Heart right ventricle (tissue), 16 donors: ENCODE results near the gene PDE4D. TPM values are rescaled to one million over a fixed set of nuclear protein-coding genes. Genes with fewer than 3 reads are reported as not detected.

ENCODE experiments used
- ATAC-seq, 8 donors: fragments of 200-7000 bp; cut with Tn5 transposase; one replicate each; pipeline ENCODE4 v1.9.1; 2020; ENCODE audit warnings: mild to moderate bottlenecking in 8 of 8, moderate library complexity in 8 of 8, moderate number of reproducible peaks in 1 of 8
- DNase-seq, 2 donors: peaks; one replicate each; pipeline ENCODE4 v3.0.0-alpha.2; 2020
- H3K27ac ChIP-seq, 10 donors: fragments of 200-600 bp; sonication (generic) in 2 of 10; one replicate each; pipeline versions ENCODE4 v1.5.0 to v1.8.0; 2020 to 2022; ENCODE audit warnings: mild to moderate bottlenecking in 3 of 10
- H3K27me3 ChIP-seq, 7 donors: fragments of 200-600 bp; one replicate each; pipeline ENCODE4 v1.8.0; 2021 to 2022; ENCODE audit warnings: mild to moderate bottlenecking in 2 of 7
- H3K36me3 ChIP-seq, 9 donors: fragments of 200-600 bp; sonication (generic) in 1 of 9; one replicate each; pipeline versions ENCODE4 v1.5.0 to v1.8.0; 2020 to 2022; ENCODE audit warnings: mild to moderate bottlenecking in 2 of 9
- H3K4me1 ChIP-seq, 9 donors: fragments of 200-600 bp; sonication (generic) in 1 of 9; one replicate each; pipeline versions ENCODE4 v1.5.0 to v1.8.0; 2020 to 2022; ENCODE audit warnings: mild to moderate bottlenecking in 4 of 9
- H3K4me3 ChIP-seq, 10 donors: fragments of 200-600 bp; sonication (generic) in 2 of 10; one replicate each; pipeline versions ENCODE4 v1.5.0 to v1.8.0; 2020 to 2022; ENCODE audit warnings: mild to moderate bottlenecking in 7 of 10, moderate library complexity in 2 of 10
- H3K9me3 ChIP-seq, 11 donors: fragments of 200-600 bp in 10 of 11; sonication (generic) in 2 of 11; one replicate each; pipeline versions ENCODE4 v1.5.0 to v1.8.0; 2013 to 2022; ENCODE audit warnings: mild to moderate bottlenecking in 2 of 11, control low read depth in 1 of 11, moderate library complexity in 1 of 11
- WGBS, 2 donors: extraction: QIAGEN DNeasy Blood & Tissue Kit; methylation state at CpG; one replicate each; pipeline ENCODE4 v1.1.7; 2013; ENCODE audit warnings: inconsistent platforms in 1 of 2; 5-methylcytosine and 5-hydroxymethylcytosine counted together
- intact Hi-C, 10 donors: fragments of 100-400 bp; cut with DNase I; formaldehyde crosslinking; loops; one replicate each; pipeline versions ENCODE4 v1.11.1 to v1.14.2; 2022
- polyA plus RNA-seq, 2 donors: library from polyadenylated mRNA; stranded (reverse); fragments of 200-250 nt; gene quantifications; one replicate each; pipeline ENCODE4 v1.2.3, GENCODE V29; 2013
- total RNA-seq, 10 donors: library from RNA; stranded (reverse); fragmentation: NEBNext Ultra II Directional in 3 of 10; extraction: Animal tissue kit (Norgen Biotek cat#: 25700) in 3 of 10; gene quantifications; one replicate each; pipeline versions ENCODE4 v1.2.1 to v1.2.4, GENCODE V29; 2021 to 2023
- TF ChIP-seq, protein P1 (sequence below), 9 donors: fragments of 200-600 bp; sonication (generic) in 2 of 9; IDR thresholded peaks; one replicate each; pipeline versions ENCODE4 v1.5.0 to v1.8.0; 2021 to 2022; ENCODE audit warnings: antibody characterized with exemption in 9 of 9, mild to moderate bottlenecking in 5 of 9, moderate library complexity in 1 of 9
- donor health status: Arrhythmogenic right ventricular cardiomyopathy.
- donor health status: ischemic (EF 13 %, LVEDD 7.1; RV severe dilation, severe dysfunction).
- donor health status: healthy with polysubstance abuse.
- donor health status: DM: no; HTN: yes; CAD: no.
- donor health status: DM: no; HTN: no; CAD: no.
- donor health status: ischemic (EF 25% LVEDD 6.9; RV normal size, moderate dysfunction).
- donor health status: ischemic (EF 25% LVEDD 5.7; RV mildly dilated, moderate dysfunction).
- donor health status: healthy.
- donor health status: DM: yes; HTN: yes; CAD: no.
- donor health status: Ischemic cardiomyopathy.
- donor health status: ischemic (EF 35%, LVEDD 5.7; RV mildly dilated, moderate dysfunction).
- donor health status: nonischemic (EF 11% LVEDD 7.7; RV severe dilation, severe dysfunction).
- donor health status: DM: yes; HTN: yes; CAD: no.
- donor health status: PGD.
- donor health status: ischemic (EF 29% LVEDD 5.4; RV normal size, mild dysfunction).
- donor health status: nonischemic (EF 23%, LVEDD 6.1; RV moderate dilation, normal function).

PDE4D gene
- total and polyA plus RNA-seq, 12 donors = 5.8 to 83.2 (median 39.5) TPM

DNA sequence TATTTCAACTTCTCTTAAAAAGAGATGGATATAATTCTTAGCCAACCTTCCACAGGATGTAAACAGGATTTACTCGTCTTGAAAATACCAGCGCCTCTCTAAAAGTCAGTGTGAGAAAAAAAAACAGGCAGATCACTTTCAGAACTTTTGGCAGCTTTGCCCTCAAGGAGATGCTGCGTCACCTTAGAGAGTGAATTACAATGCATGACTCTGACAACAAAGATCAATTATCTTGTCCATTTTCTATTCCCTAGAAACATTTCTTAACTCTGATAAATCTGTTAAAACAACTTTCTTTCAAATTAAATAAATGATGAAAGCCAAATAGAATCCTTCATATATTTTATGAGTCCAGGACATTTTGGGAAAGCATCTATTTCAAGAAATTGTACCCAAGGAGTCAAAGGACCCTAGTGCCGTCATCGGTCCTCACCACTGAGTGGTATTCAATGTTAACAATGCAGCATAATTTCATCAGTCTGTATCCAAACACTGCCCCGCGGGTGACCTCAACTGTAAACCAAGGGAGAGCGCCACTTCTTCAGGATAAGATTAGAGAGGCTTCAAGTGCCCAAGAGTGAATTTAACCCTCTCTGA, 536.0 kb downstream of the PDE4D start:
- intact Hi-C loops = loop anchor here in 3 of 10 donors (10.0 kb wide), 3 partner anchors 83 to 323 kb away; no protein-coding TSS in a partner anchor
- no peaks in the 10 kb centered on the region for H3K36me3 ChIP-seq
- TF ChIP-seq, protein P1, sequence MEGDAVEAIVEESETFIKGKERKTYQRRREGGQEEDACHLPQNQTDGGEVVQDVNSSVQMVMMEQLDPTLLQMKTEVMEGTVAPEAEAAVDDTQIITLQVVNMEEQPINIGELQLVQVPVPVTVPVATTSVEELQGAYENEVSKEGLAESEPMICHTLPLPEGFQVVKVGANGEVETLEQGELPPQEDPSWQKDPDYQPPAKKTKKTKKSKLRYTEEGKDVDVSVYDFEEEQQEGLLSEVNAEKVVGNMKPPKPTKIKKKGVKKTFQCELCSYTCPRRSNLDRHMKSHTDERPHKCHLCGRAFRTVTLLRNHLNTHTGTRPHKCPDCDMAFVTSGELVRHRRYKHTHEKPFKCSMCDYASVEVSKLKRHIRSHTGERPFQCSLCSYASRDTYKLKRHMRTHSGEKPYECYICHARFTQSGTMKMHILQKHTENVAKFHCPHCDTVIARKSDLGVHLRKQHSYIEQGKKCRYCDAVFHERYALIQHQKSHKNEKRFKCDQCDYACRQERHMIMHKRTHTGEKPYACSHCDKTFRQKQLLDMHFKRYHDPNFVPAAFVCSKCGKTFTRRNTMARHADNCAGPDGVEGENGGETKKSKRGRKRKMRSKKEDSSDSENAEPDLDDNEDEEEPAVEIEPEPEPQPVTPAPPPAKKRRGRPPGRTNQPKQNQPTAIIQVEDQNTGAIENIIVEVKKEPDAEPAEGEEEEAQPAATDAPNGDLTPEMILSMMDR (IDR thresholded peaks at IDR 0.05) = no peak
- 22 to 23% methylated on average over 8 of the region's 8 CpGs for WGBS, 2 donors
- peak; percentile 11 to 14 for DNase-seq
- H3K27ac ChIP-seq = peak overlapping the region in 9 of 10 donors; percentile 18 to 83 (median 75)
- H3K4me3 ChIP-seq = peak overlapping the region in 5 of 10 donors; percentile 40 to 55 (median 50)
- peaks cover 0 to 47% (median 37%) of the 10 kb centered on the region in 9 donors for H3K4me1 ChIP-seq
- no peaks in the 10 kb centered on the region for H3K27me3 ChIP-seq
- H3K9me3 ChIP-seq = no peaks in the 10 kb centered on the region
- ATAC-seq = peak in 6 of 8 donors; percentile 48 to 84 (median 68)

DNA sequence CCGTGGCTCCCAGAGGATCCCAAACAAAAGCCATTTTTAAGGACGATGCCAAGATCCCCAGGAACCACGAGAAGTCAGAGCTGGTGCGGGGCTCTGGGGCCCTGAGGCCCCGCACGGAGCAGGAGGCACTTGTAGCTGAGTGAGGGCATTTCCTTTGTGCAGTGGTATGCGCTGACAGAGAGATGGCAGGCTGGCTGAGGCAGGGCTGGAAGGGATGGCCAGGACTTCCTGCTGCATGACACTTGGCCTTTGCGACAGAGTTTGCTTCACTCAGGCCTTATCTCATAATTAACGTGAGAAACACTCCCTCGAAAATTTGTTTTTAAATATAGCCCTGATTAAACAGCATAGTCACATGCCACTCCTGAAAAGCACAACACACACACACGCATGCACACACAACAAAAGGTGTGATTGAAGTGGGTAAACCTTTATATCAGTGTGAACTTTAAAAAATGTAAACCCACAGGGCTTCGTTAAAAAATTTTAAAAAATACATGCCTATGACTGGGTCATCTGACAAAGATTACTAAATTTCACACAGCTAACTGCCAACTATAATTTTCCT, 536.6 kb downstream of the PDE4D start:
- TF ChIP-seq, protein P1 (IDR thresholded peaks at IDR 0.05) = peak in 3 of 9 donors; percentile 26 to 34 (median 32)
- Histone ChIP-seq H3K4me1 (peaks cover 0 to 53% (median 42%) of the 10 kb centered on the region in 9 donors), H3K27me3 (no peaks in the 10 kb centered on the region), H3K4me3 (peak overlapping the region in 9 of 10 donors; percentile 21 to 55 (median 40)), H3K27ac (peak overlapping the region in 9 of 10 donors; percentile 18 to 83 (median 75)), H3K9me3 (no peaks in the 10 kb centered on the region), H3K36me3 (no peaks in the 10 kb centered on the region)
- intact Hi-C loops = loop anchor here in 3 of 10 donors (10.0 kb wide), 3 partner anchors 82 to 322 kb away; no protein-coding TSS in a partner anchor
- peak; percentile 84 to 97 (median 92) for ATAC-seq
- DNase-seq = peak; percentile 53 to 71
- 16 to 36% methylated on average over 12 of the region's 12 CpGs for WGBS, 2 donors

DNA sequence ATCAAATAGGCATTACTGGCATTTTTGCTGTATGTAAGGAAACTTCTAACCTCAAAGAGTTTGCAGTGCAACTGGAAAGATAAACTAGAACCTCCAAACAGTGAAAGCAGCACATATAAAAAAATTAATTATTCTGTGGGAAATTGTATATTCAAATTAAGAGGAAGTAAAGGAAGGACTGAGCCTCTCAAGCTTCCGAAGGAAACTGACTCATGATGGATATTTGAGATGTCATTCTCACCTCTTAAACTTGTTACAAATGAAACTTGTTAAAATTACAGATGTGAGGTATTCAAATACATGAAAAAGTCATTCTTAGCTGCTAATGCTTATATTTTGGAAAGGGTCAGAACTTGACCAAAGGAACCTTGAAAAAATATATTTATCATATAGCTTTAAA, 538.7 kb downstream of the PDE4D start:
- H3K4me3 ChIP-seq = peak overlapping the region in 8 of 10 donors; percentile 12 to 55 (median 44)
- H3K27me3 ChIP-seq = no peaks in the 10 kb centered on the region
- DNase-seq = no peak
- H3K27ac ChIP-seq = peak overlapping the region in 2 of 10 donors; percentile 8 to 21
- TF ChIP-seq, protein P1 (IDR thresholded peaks at IDR 0.05) = no peak
- H3K4me1 ChIP-seq = peaks cover 0 to 60% (median 52%) of the 10 kb centered on the region in 9 donors
- ATAC-seq = no peak
- H3K9me3 ChIP-seq = no peaks in the 10 kb centered on the region
- 35 to 47% methylated on average over 1 of the region's 1 CpG for WGBS, 2 donors
- H3K36me3 ChIP-seq = no peaks in the 10 kb centered on the region
- intact Hi-C loops = loop anchor here in 3 of 10 donors (10.0 kb wide), 3 partner anchors 80 to 320 kb away; no protein-coding TSS in a partner anchor

DNA sequence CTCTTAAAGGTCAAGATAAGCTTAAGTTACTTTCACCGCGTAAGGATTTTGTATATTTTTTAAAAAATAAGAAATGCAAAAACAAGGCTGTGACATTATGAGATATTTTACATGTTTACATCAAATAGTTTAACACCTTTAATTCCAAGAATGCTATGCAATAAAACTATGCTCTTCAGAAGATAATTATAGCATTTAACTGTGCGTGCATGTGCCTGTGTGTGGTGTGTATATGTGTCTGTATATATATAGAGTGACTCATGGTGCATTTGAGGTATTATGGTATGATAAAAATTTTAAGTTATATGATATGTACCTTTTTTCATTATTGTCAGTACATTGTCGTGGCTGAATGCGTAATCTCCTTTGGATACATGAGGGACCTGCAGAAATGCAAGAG, 539.3 kb downstream of the PDE4D start:
- WGBS, 2 donors = 43 to 66% methylated on average over 5 of the region's 5 CpGs
- Histone ChIP-seq H3K9me3 (no peaks in the 10 kb centered on the region), H3K4me1 (peaks cover 0 to 59% (median 51%) of the 10 kb centered on the region in 9 donors), H3K27me3 (no peaks in the 10 kb centered on the region), H3K4me3 (peak overlapping the region in 4 of 10 donors; percentile 49 to 55 (median 52)), H3K36me3 (no peaks in the 10 kb centered on the region), H3K27ac (peak overlapping the region in 2 of 10 donors; percentile 8 to 21)
- ATAC-seq (no peak), DNase-seq (no peak)
- TF ChIP-seq, protein P1 (IDR thresholded peaks at IDR 0.05) = no peak
- intact Hi-C loops = loop anchor here in 3 of 10 donors (10.0 kb wide), 3 partner anchors 79 to 319 kb away; no protein-coding TSS in a partner anchor
